IPS-NIHi11 (cell line): ENCODE measurements around the gene STIL.
A peak's percentile ranks its signal among the peaks of the same experiment; 100 is the strongest.
"Not testable (repeated sequence)": the region's sequence is repeated elsewhere in the genome, so short reads cannot be mapped to it uniquely, and the experiment has no call there.

Experiments used
- DNase-seq: peaks from one replicate; pipeline ENCODE4 v3.0.0; 2012; ENCODE audit warnings: mixed read lengths, low spot score

Gene STIL

DNA sequence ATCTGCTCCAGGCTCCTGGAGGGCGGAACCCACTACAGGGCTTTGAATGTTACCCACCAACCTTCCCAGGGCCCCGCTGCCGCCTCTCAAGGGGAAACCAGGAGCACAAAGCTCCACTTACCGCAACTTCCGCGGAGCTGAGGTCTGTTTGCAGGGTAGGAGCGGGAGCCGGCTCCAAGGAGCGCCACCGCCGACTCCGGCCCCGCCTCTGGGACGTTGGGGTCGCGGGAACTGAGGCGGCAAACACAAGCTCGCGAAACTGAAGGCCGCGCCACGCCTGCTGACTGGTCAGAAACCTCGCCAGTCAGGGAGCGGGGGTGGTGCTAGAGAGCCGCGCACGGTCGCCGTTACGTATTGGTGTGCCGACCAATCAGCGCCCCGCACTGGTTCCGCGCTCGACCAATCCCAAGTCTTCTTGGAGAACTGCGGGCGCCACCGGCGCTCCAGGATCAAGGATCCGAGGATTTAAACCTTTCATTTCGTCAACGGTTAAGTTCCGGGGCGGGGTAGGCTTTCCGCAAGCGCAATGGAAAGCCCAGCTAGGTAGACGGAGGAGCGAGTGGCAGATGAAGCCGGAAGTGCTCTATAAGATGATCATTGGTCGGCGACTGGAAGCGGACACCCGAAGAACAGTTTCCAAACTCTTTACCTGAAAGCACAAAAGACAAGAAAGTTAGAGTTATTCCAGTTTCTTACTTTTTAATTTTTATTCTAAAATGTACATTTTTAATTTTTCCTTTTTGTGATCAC is at the start of gene STIL:
TSS of gene STIL (minus strand) at position 233 of the 750 bp plus-strand sequence. CDS start 3,828 bp downstream, outside the sequence.
- DNase-seq, result peak; percentile 98

DNA sequence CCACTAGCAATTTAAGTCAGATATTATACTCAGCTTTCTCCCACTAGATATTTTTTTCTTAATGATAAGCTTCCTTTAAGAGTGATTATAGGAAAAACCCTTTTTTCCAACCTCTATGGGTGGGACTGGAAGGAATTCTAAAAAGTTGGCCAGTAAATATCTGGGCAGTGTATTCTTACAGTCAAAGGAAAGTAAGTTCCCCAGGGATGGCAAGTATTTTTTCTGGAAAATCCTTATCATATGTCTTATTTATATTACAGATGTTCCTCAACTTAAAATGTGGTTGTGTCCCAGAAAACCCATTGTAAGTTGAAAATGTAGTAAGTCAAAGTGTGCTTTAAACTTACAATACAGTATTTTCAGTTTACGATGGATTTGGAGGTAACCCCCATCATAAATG is 48.9 kb upstream of the STIL start:
- no peak for DNase-seq

- no peak for DNase-seq
Observed at GRCh38 chr1:47361380-47361779, 47.4 kb upstream of the STIL start.

DNA sequence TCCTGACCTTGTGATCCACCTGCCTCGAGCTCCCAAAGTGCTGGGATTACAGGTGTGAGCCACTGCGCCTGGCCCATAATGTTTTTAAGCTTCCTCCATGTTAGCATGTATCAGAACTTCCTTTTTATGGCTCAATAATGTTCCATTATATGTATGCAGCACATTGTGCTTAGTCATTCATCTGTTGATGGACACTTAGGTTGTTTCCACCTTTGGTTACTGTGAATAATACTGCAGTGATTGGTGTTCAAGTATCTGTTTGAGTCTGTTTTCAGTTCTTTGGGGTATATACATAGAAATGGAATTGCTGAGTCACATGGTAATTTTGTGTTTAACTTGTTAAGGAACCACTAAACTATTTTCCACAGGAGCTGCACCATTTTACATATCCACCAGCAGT is 37.4 kb upstream of the STIL start:
- no peak for DNase-seq

DNA sequence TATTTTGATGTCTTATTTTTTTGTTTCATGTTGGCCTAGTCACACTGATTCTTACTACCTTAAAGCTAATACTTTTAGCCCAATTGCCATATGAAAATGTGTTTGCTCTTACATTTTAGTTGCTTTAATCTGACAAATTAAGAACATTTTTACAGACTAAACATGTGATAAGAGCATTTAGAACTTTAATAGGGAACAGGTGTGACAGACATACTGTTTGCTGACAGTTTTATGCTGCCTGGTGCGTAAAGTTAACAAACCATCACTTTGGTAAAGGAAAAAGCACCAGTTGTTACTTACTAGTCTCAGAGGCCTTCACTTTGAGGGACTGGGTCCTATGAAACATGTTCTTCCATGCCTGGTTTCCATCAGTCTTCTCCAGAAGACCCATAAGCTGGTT is 34.3 kb upstream of the STIL start:
- no peak for DNase-seq

DNA sequence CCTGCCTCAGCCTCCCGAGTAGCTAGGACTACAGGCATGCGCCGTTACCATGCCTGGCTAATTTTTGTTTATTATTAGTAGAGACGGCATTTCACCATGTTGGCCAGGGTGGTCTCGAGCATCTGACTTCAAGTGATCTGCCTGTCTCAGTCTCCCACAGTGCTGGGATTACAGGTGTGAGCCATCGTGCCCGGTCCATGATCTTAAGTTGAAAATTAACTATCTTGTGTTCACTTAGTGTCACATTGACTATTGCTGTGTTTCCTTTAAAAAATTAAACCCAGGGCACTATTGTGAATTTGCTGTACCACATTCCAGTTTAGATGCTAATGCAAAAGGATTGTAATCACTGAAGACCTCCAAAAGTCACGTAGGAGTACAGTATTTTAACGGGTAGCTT is 33.8 kb upstream of the STIL start:
- no peak for DNase-seq

DNA sequence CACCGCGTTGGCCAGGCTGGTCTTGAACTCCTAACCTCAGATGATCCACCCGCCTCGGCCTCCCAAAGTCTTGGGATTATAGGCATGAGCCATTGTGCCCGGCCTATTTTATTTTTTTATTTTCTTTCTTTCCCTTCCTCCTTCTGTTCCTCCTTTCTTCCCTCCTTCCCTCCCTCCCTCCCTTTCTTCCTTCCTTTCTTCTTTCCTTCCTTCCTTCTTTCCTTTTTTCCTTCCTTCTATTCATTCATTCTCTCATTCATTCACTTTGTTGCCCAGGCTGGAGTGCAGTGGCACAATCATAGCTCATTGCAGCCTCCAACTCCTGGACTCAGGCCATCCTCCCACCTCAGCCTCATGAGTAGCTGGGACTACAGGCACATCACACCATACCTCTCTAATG is 33.0 kb upstream of the STIL start:
- not testable (repeated sequence) for DNase-seq

DNA sequence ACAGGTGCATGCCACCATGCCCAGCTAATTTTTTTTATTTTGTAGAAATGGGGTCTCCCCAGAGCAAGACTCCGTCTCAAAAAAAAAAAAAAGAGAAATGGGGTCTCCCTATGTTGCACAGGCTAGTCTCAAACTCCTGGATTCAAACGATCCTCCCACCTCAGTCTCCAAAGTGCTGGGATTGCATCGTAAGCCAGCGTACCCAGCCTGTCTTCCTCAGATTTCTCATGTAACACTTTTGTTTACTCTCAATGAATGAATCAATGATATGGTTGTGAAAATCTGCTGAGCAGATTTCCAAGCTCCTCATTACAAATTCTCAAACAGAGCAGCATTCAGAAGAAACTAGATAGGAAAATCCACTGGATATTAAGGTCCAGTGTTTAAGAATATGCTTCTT is 26.3 kb upstream of the STIL start:
- DNase-seq, result no peak

DNA sequence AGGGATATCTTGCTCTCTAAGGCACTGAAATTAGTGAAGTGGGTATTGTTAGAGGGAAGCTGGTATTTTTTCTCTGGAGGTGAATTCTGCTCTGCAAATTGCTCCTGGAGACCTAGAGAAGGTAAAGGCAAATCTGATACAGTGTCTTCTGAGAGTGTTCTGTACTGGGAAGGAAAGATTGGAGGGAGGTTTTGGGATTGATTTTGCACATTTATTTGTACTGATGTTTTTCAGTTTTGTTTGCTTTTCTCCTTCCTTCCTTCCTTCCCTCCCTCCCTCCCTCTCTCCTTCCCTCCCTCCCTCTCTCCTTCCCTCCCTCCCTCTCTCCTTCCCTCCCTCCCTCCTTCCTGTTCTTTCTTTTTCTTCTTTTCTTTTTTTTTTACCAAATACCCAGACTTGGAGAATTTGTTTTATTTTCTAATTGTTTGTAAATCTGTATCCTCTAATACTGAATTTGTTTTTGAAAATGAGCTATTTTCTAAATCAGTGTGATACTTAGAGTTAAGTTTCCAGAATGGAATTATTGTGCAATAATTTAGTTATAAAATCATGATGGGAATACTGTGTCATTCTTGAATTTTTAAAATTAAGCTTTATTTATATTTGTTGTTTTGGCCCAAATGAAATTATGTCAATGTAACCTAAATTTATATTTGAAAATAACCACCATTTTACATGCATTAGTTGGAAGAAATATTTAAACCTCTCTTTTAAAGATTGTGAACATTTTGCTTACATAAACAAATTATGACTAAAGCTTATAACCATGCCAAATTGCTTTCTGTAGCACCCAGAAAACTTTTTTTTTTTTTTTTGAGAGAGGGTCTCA is 24.5 kb upstream of the STIL start:
- DNase-seq, result no peak

DNA sequence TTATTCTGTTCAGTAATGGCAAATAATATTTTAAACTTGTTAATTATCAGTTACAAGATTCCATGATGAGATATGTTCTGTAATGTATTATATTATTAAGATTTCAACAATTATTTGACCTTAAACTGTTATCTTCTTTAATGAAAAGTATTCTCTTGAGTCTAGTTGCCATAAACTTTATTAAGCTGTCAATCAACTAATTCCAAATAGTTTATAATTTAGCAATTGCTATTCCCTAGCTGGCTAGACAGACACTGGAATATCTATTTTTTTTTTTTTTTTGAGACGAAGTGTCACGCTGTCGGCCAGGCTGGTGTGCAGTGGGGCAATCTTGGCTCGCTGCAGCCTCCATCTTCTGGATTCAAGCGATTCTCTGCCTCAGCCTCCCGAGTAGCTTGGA is 23.4 kb upstream of the STIL start:
- DNase-seq, result no peak

DNA sequence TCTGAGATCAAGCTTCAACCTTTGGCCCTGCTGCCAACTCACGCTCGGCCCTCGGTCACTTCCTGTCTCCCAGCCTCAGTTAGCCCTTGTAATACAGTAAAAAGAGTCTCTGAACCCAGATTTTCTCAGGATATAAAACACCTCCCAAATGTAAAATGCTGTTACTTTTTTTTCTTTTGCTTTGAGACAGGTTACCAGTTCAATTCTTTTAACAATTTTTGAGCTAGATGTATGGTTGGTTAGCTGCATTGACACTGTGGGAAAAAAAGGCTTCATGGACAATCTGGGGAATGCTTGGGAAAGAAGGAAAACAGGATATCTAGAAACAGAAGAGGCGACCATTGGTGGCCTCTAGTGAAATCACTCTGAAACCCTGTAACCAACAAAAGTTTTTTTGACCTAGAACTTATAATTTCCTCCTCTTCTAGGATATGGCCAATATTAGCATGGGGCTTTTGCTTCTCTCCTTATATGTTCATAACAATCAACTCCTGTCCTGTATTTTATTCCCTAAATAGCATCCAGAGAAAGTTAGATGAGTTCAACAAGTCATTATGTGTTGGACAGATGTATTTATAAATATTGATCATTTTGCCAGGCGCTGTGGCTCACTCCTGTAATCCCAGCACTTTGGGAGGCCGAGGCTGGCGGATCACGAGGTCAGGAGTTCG is 21.0 kb upstream of the STIL start:
- DNase-seq, result no peak

DNA sequence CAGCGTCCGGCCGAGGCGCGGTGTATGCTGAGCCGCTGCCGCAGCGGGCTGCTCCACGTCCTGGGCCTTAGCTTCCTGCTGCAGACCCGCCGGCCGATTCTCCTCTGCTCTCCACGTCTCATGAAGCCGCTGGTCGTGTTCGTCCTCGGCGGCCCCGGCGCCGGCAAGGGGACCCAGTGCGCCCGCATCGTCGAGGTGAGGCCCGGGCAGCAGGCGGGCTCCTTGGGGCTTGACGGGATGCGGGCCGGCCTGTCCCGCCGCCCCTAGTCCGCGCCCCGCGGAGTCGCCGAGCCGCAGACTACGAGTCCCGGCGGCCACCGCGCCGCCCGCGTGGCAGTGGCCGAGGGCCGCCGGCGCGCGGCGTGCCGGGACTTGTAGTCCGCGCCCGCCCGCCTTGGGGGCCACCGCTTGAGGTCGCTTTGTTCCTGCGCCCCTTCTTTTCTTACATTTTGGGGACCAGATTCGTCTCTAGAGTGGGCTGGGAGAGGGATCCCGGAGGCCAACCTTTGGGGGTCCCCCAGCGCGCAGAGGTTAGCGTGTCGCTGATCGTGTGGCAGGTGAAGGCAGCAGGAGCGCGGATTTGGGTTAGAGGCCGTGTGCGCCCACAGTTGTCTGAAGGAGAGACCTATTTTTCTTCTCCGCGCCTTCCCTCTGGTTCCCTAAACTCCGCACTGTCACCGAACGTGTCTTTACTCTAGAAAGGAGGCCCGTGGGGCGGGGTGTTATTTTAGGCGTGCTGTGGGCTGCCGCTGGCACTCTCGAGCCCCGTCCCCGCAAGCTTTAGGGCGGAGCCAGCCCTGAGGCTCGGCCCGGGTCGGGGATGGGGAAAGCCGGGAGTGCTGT is 20.2 kb upstream of the STIL start:
- DNase-seq, result peak; percentile 95

GRCh38 chr1:47333578-47333921 is 19.6 kb upstream of the STIL start, which contains the start of gene CMPK1:
Gene CMPK1 (plus strand): TSS chr1:47333790. CDS start chr1:47333946, 156 bp downstream.
- DNase-seq, result peak; percentile 92

- DNase-seq, result no peak
Observed at GRCh38 chr1:47332779-47333577, 19.0 kb upstream of the STIL start.

DNA sequence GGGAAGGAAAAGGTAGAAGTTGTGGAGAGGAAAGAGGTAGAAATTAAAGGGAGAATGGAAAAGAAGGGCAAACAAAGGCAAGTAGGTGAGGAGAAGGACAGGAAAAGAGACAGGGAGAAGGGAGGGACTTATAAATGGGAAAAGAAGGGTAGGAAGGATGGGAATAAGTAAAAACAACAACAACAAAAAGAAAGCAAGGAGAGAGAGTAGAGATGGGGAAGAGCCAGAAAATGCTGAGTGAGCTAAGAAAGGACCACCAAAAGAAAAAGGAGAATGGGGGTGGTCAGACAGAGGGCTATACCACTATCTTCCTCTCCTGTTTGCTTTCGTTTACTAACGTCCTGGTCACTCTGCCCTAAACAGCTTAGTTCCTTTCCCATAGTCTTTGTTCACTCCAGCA is 17.9 kb upstream of the STIL start:
- no peak for DNase-seq

- DNase-seq, result no peak
Observed at GRCh38 chr1:47330212-47330611, 16.3 kb upstream of the STIL start.

GRCh38 chr1:47328992-47329391 is 15.0 kb upstream of the STIL start:
- DNase-seq, result no peak

DNA sequence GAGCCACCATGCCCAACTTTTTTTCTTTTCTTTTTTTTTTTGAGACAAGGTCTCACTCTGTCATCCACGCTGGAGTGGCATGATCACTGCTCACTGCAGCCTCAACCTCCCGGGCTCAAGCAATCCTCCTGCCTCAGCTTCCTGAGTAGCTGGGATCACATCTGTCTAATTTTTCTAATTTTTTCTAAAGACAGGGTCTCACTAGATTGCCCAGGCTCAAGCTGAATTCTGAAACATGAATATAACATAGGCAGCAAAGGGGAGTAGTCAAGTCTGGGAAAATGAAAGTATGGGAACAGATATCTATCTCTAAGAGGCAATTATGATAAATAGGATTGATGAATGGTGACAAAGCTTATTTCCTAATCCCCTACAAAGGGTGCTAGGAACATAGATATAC is 12.3 kb upstream of the STIL start:
- no peak for DNase-seq

- no peak for DNase-seq
Observed at GRCh38 chr1:47325528-47325927, 11.6 kb upstream of the STIL start.

DNA sequence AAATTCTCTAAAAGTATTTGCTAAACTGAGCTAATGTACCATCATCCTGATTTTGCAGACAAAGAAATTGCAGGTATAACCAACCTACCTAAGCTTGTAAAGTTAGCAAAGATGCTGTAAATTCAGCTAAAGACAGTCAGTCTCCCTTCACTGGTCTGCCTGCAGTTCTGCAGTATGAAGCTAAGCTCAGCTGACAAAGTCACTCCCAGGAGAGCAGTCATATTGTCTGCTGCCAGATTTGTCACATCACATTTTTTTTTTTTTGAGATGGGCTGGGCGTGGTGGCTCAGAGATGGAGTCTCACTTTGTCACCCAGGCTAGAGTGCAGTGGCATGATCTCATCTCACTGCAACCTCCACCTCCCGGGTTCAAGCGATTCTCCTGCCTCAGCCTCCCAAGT is 10.7 kb upstream of the STIL start:
- no peak for DNase-seq

GRCh38 chr1:47323599-47324031 is 9.7 kb upstream of the STIL start:
- DNase-seq, result no peak
